ENCODE measurements around the gene NDUFS6.

GRCh38 chr5:1789834-1790471, 11.3 kb upstream of the NDUFS6 start:
- no peak for TF ChIP-seq POLR2A (IDR thresholded peaks at IDR 0.05; ENCODE audit: control extremely low read depth in 1 of 2, low read depth in 2 of 2, low read length in 2 of 2)
- no peak for TF ChIP-seq CTCF (IDR thresholded peaks at IDR 0.05; ENCODE audit: control extremely low read depth in 1 of 3, insufficient read depth in 1 of 3, low read depth in 1 of 3, low read length in 3 of 3)
- no peak for TF ChIP-seq USF2 (IDR thresholded peaks at IDR 0.05; ENCODE audit: low read length)
- TF ChIP-seq CBX5 (IDR thresholded peaks at IDR 0.05; ENCODE audit: low read depth, low read length) = no peak
- no peak for TF ChIP-seq NRF1 (IDR thresholded peaks at IDR 0.05; ENCODE audit: low read depth, low read length)
- no peak for TF ChIP-seq POLR2AphosphoS5 (IDR thresholded peaks at IDR 0.05; ENCODE audit: low read depth, low read length)
- TF ChIP-seq SUZ12 (IDR thresholded peaks at IDR 0.05; ENCODE audit: low read length) = no peak
- no peak for TF ChIP-seq CHD2 (IDR thresholded peaks at IDR 0.05; ENCODE audit: low read length)
- TF ChIP-seq SP1 (IDR thresholded peaks at IDR 0.05; ENCODE audit: low read depth, low read length) = no peak
- TF ChIP-seq EP300 (IDR thresholded peaks at IDR 0.05; ENCODE audit: borderline replicate concordance in 1 of 2, low read depth in 2 of 2, low read length in 2 of 2) = no peak
